ENCODE measurements around the gene S1PR4.

- TF ChIP-seq CTCF (IDR thresholded peaks at IDR 0.05): no peak
- no peak for TF ChIP-seq POLR2A (IDR thresholded peaks at IDR 0.05)
These were observed 42.4 kb upstream of the S1PR4 start, which contains the start of gene GNA15 for GRCh38 chr19:3135961-3136683.

All from Peyer's patch (tissue), 4 donors.